H1 (cell line): ENCODE measurements around the gene CFAP65. TPM values are rescaled to one million over a fixed set of nuclear protein-coding genes. Genes with fewer than 3 reads are reported as not detected.

Experiments
- CEBPB ChIP-seq: IDR thresholded peaks from 2 replicates; pipeline ENCODE4 v1.6.1; 2012; ENCODE audit warnings: low read depth, low read length
- EP300 ChIP-seq, 2 experiments: IDR thresholded peaks; 1 replicate in 1 of 2; 2 replicates in 1 of 2; pipeline ENCODE4 v1.6.1; 2011 to 2012; ENCODE audit warnings: low read depth in 2 of 2, low read length in 2 of 2, mild to moderate bottlenecking in 2 of 2, borderline replicate concordance in 1 of 2, inconsistent platforms in 1 of 2, moderate library complexity in 1 of 2
- EZH2 ChIP-seq: fragments of 200-600 bp; sonication (generic); IDR thresholded peaks from 2 replicates; pipeline ENCODE4 v1.7.1; 2012; ENCODE audit warnings: low read depth, mild to moderate bottlenecking, moderate library complexity, low read length, inconsistent platforms; ENCODE audit not compliant: severe bottlenecking
- JUN ChIP-seq: IDR thresholded peaks from 2 replicates; pipeline ENCODE4 v1.6.1; 2011; ENCODE audit warnings: low read depth, mild to moderate bottlenecking, improper control_type of control experiment, low read length
- JUND ChIP-seq: IDR thresholded peaks from 2 replicates; pipeline ENCODE4 v1.6.1; 2011; ENCODE audit warnings: mild to moderate bottlenecking, improper control_type of control experiment, low read length
- KDM1A ChIP-seq: fragments of 200-600, 300-600 bp; sonication (generic); IDR thresholded peaks from 2 replicates; pipeline ENCODE4 v1.7.1; 2016; ENCODE audit warnings: mild to moderate bottlenecking, low read length, borderline replicate concordance
- PHF8 ChIP-seq: fragments of 200-600 bp; sonication (generic); conservative IDR thresholded peaks from 2 replicates; pipeline ENCODE4 v1.7.1; 2012; ENCODE audit warnings: low read depth, mild to moderate bottlenecking, inconsistent platforms, low read length, moderate library complexity
- POLR2AphosphoS5 ChIP-seq: IDR thresholded peaks from 2 replicates; pipeline ENCODE4 v1.6.1; 2011; ENCODE audit warnings: low read depth, low read length
- POU5F1 ChIP-seq: IDR thresholded peaks from 2 replicates; pipeline ENCODE4 v1.6.1; 2011; ENCODE audit warnings: low read depth, mild to moderate bottlenecking, low read length, moderate library complexity
- TAF7 ChIP-seq: optimal IDR thresholded peaks from 2 replicates; pipeline ENCODE3; 2011; ENCODE audit warnings: low read depth, mild to moderate bottlenecking, inconsistent platforms, low read length, moderate library complexity, borderline replicate concordance
- polyA plus RNA-seq, 7 experiments: library from polyadenylated mRNA; depleted of rRNA in 3 of 7; stranded (reverse) in 5 of 7; unstranded in 2 of 7; fragments of >200 nt in 5 of 7; fragments of 200-250 nt in 2 of 7; gene quantifications; 1 replicate in 5 of 7; 2 replicates in 1 of 7; 4 replicates in 1 of 7; pipeline versions ENCODE4 v1.2.1 to v1.2.3, GENCODE V29; 2011 to 2013; ENCODE audit warnings: missing spikeins in 2 of 7, mixed read lengths in 2 of 7
- total RNA-seq: library from RNA; stranded (reverse); fragmentation: NEBNext Ultra II Directional; extraction: Animal tissue kit (Norgen Biotek cat#: 25700); gene quantifications from 2 replicates; pipeline ENCODE4 v1.2.1, GENCODE V29; 2021
- TF ChIP-seq, protein P1 (sequence below): IDR thresholded peaks from 2 replicates; pipeline ENCODE4 v1.6.1; 2012; ENCODE audit warnings: inconsistent platforms
- TF ChIP-seq, protein P2 (sequence below): IDR thresholded peaks from 2 replicates; pipeline ENCODE4 v1.6.1; 2012; ENCODE audit warnings: low read length, inconsistent platforms

CFAP65 gene
- total and polyA plus RNA-seq, 2 of the 8 experiments (the other 6 are each of a cell fraction or from before 2014, with no cell fraction given) = 0.19 to 0.45 TPM

DNA sequence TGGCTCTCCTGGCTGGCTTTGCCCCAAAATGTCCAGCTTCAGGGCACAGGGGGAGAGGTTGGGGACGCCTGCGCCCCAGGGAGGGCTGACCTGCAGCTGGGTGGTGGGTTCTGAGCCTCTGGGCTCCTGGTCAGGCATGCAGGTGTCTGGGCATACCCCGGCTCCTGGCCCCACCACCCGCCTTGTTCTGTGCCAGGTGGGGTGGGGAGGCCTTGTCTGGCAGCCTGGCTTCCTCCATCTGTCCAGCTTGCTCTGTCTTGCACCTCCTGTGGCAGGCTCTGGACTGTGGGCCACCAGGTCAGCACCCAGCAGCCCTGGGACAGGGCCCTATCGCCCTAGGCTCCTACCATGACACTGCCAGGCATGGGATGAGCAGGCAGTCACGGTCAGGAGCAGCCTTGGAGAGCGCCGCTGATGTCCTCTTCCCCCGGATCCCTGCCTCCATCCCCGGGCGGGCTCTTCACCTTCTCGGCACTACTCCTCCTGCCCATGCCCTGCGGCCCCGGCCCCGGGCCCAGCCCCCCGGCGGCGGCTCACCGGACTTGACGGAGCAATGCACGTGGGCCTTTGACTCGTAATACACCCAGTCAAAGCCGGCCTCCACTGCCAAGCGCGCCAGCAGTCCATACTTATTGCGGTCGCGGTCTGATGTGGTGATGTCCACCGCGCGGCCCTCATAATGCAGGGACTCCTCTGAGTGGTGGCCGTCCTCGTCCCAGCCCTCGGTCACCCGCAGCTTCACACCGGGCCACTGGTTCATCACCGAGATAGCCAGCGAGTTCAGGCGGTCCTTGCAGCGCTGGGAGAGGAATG is 15.8 kb upstream of the CFAP65 start (continued):
- TF ChIP-seq TAF7 (no peak), EP300 (IDR thresholded peaks at IDR 0.05; ENCODE audit: borderline replicate concordance in 1 of 2, low read depth in 2 of 2, low read length in 2 of 2) (no peak), JUND (no peak), EZH2 (peak; percentile 37), POU5F1 (no peak), POLR2AphosphoS5 (no peak), KDM1A (no peak), JUN (no peak), CEBPB (no peak), PHF8 (no peak)
- TF ChIP-seq, protein P1, sequence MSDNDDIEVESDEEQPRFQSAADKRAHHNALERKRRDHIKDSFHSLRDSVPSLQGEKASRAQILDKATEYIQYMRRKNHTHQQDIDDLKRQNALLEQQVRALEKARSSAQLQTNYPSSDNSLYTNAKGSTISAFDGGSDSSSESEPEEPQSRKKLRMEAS = peak; percentile 59; the same call in 1 of the 2 replicates
- TF ChIP-seq, protein P2, sequence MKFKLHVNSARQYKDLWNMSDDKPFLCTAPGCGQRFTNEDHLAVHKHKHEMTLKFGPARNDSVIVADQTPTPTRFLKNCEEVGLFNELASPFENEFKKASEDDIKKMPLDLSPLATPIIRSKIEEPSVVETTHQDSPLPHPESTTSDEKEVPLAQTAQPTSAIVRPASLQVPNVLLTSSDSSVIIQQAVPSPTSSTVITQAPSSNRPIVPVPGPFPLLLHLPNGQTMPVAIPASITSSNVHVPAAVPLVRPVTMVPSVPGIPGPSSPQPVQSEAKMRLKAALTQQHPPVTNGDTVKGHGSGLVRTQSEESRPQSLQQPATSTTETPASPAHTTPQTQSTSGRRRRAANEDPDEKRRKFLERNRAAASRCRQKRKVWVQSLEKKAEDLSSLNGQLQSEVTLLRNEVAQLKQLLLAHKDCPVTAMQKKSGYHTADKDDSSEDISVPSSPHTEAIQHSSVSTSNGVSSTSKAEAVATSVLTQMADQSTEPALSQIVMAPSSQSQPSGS = no peak
